GM21717 (cell line): ENCODE data around the gene AURKAIP1.

Experiments
- ATAC-seq: cut with Tn5 transposase; IDR thresholded peaks from one replicate; pipeline ENCODE4 v1.9.1; 2021; ENCODE audit warnings: mild to moderate bottlenecking, moderate library complexity; ENCODE audit not compliant: unreplicated experiment

Gene AURKAIP1

GRCh38 chr1:1348420-1349255 lies 26.4 kb downstream of the AURKAIP1 start:
- ATAC-seq = no peak

- no peak for ATAC-seq
Measured at GRCh38 chr1:1347663-1348419, 27.2 kb downstream of the AURKAIP1 start.

DNA sequence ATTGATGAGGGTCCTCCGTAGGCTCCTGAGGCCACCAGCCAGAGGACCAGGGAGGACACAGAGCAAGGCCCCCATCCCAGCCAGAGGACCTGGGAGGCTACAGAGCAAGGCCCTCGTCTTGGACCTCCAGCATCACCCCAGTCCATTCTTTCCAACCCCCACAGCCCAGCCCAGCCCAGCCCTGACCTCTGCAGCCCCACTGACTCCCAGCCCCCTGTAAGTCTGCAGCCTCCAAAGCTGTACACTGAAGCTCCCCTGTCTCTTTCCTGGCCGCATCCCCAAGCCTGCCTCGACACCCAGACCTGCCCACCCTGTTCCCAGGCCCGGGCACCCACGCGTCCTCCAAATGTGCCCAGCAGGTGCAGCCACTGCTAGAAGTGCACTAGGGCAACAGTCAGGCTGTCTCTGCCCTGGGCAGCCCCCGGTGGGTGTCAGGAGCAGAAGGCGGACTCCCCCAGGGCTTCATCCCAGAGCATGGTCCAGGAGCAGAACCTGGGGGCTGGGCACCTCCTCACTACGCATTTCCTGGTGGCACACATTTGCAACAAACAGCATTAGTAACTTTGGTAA lies 27.9 kb downstream of the AURKAIP1 start:
- ATAC-seq = no peak

GRCh38 chr1:1346501-1346890 lies 28.5 kb downstream of the AURKAIP1 start:
- no peak for ATAC-seq

- no peak for ATAC-seq
Measured at GRCh38 chr1:1345860-1346500, 29.0 kb downstream of the AURKAIP1 start.

DNA sequence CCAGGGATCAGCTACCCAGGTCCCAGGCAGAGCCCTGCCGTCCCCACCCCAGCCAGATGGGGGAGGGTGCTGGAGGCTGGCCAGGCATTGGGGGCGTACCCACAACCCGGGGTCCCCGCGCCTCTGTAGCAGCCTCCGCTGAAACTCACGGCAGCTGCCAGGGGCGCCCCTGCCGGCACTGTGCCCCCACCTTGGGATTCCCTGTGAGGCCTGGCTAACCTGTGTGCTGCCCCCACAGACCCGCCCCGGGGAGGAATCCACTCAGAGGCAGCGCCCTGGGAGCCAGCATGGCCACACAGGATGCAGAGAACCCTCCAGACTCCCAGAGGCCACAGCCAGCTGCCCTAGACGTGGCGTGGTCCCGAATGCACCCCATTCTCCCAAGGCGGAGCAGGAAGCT lies 29.6 kb downstream of the AURKAIP1 start:
- no peak for ATAC-seq

DNA sequence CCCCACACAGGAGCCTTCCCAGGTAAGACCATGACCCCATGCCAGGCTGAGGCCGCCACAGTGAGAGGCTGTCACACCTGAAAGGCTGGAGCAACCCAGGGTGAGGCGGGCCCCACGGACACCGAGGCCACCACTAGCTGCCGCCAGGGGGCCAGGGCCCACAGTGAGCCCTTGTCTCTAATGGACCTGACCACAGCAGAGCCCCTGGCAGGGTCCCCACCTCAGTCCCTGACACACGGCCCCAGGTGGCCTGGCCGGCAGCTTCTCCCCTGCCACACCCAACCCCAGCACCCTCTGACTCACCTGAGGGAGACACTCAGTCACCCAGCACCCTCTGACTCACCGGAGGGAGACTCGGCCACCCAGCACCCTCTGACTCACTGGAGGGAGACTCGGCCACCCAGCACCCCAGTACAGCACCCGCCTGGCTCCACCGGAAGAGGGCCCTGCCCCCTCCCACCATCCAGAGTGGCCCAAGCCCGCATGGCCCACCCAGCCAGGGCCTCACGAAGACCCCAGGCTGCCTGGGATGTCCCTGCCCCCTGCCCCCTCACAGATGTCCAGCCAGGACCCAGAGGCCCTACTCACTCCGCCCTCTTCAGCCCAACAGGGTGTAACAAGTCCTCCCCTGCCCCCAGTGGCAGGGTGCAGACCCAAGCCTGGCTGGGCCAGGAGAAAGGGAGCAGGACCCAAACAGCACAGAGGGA lies 30.2 kb downstream of the AURKAIP1 start:
- ATAC-seq = no peak

DNA sequence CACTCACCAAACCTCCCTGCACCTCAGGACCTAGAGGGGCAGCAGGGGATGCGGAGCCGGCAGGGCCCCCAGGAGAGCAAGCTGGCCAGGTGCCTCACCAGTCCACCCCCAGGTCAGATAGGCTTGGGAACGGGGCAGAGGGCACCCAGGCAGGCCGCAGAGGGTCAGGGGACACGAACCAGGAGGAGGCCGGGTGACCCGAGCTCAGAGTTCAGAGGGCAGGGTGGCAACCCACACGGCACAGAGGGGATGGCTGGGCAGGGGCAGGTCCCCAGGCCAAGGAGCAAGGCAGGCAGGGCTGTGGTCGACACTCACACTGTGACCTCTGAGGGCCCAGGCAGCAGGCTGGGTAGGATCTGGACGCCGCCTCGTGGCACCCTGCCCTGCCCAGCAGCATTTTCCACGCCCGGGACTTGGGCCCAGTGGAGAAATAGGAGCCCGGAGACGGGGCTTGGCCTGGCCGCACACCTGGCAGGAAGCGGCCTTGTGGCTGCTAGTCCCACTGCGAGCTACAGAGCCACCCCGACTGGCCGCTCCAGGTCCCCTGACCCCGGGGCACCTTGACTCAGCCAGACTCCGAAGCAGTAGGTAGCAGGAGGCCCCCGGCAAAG lies 31.1 kb downstream of the AURKAIP1 start:
- no peak for ATAC-seq

GRCh38 chr1:1342584-1343115 lies 32.4 kb downstream of the AURKAIP1 start:
- ATAC-seq = no peak

GRCh38 chr1:1342061-1342562 lies 32.9 kb downstream of the AURKAIP1 start:
- ATAC-seq = no peak

DNA sequence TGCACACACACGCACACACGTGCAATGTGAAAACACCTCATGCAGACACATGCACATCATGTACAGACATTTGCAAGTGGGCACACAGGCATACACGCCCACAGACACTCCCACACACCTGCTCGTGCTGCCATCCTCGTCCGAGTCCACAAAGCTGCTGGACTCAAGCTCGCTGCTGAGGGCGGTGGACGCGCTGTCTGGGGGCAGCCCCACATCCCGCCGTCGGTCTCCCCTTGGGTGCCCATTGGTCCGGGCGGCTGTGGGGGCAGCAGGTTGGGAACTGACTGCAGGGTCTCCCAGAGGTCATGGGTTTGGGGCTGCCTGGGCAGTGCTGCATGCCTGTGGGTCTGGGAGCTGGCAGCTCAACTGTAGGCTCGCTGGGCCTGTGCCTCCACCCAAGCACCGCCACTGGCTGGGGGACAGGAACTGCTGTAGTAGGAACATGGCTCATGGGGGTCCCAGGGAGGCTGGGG lies 33.4 kb downstream of the AURKAIP1 start:
- ATAC-seq = no peak

- ATAC-seq = no peak
Measured at GRCh38 chr1:1340791-1341548, 34.0 kb downstream of the AURKAIP1 start.

- no peak for ATAC-seq
Measured at GRCh38 chr1:1340185-1340584, 34.8 kb downstream of the AURKAIP1 start.

GRCh38 chr1:1338278-1338677 lies 36.7 kb downstream of the AURKAIP1 start:
- no peak for ATAC-seq

DNA sequence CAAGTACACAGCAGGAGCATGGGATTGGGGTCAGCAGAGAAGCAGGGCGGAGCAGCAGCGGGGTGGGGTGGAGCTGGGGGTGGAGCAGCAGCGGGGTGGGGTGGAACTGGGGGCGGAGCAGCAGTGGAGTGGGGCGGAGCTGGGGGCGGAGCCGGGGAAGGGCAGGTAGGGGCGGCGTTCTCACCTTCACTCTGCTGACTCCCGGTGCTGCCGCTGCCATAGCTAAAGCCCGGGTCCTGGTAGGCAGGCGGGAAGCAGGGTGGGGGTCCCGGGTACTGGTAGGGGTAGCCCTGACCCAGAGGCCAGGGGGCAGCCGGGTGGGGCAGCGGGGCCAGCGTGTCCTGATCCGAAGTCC lies 37.2 kb downstream of the AURKAIP1 start:
- no peak for ATAC-seq

GRCh38 chr1:1336931-1337792 lies 37.8 kb downstream of the AURKAIP1 start:
- ATAC-seq = no peak

- ATAC-seq = no peak
Measured at GRCh38 chr1:1336446-1336845, 38.6 kb downstream of the AURKAIP1 start.

- no peak for ATAC-seq
Measured at GRCh38 chr1:1335792-1336248, 39.2 kb downstream of the AURKAIP1 start.
